Progenitor cell of endocrine pancreas (in vitro differentiated cells): Measurements from ENCODE around the gene PPFIA3. TPM values are rescaled to one million over a fixed set of nuclear protein-coding genes. Genes with fewer than 3 reads are reported as not detected.
"Not testable (repeated sequence)": the region's sequence is repeated elsewhere in the genome, so short reads cannot be mapped to it uniquely, and the experiment has no call there.

Experiments
- DNase-seq: peaks from one replicate; pipeline ENCODE4 v3.0.0; 2021; ENCODE audit warnings: low spot score; ENCODE audit not compliant: unreplicated experiment
- H3K27ac Mint-ChIP-seq: 2 replicates; pipeline ENCODE4 v1.8.0; 2021; ENCODE audit warnings: mild to moderate bottlenecking, moderate library complexity, mixed read lengths
- H3K27me3 Mint-ChIP-seq: 2 replicates; pipeline ENCODE4 v1.8.0; 2021; ENCODE audit warnings: mixed read lengths
- H3K36me3 Mint-ChIP-seq: 2 replicates; pipeline ENCODE4 v1.8.0; 2022; ENCODE audit warnings: mixed read lengths; ENCODE audit not compliant: insufficient read depth
- H3K4me1 Mint-ChIP-seq: 2 replicates; pipeline ENCODE4 v1.8.0; 2021; ENCODE audit warnings: low read depth, mixed read lengths
- H3K4me3 Mint-ChIP-seq: 2 replicates; pipeline ENCODE4 v1.8.0; 2021; ENCODE audit warnings: low read depth, mild to moderate bottlenecking, moderate library complexity, mixed read lengths
- H3K9me3 Mint-ChIP-seq: 2 replicates; pipeline ENCODE4 v1.8.0; 2021; ENCODE audit warnings: low read depth, mixed read lengths
- total RNA-seq: library from RNA; stranded (reverse); gene quantifications from 2 replicates; pipeline ENCODE4 v1.2.1, GENCODE V29; 2021
- TF ChIP-seq, protein P1 (sequence below): fragments of 200-600 bp; sonication (generic); IDR thresholded peaks from one replicate; pipeline ENCODE4 v1.5.0; 2021; ENCODE audit warnings: antibody characterized with exemption, mild to moderate bottlenecking; ENCODE audit not compliant: unreplicated experiment

The PPFIA3 gene
- total RNA-seq, 1 donor from 2014 or later = 6.7 TPM

DNA sequence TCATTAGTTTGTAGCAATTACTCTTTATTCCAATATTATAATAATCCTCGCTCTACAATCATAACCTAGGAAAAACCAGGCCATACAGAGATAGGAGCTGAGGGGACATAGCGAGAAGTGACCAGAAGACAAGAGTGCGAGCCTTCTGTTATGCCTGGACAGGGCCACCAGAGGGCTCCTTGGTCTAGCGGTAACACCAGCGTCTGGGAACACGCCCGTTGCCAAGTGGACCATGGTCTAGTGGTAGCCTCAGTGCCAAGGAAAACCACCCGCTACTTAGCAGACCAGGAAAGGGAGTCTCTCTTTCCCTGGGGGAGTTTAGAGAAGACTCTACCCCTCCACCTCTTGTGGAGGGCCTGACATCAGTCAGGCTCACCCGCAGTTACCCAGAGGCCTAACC is 44.5 kb upstream of the PPFIA3 start:
- not testable (repeated sequence) for H3K4me1 Mint-ChIP-seq, H3K36me3 Mint-ChIP-seq
- peaks cover 51% of the 10 kb centered on the region for H3K27me3 Mint-ChIP-seq

DNA sequence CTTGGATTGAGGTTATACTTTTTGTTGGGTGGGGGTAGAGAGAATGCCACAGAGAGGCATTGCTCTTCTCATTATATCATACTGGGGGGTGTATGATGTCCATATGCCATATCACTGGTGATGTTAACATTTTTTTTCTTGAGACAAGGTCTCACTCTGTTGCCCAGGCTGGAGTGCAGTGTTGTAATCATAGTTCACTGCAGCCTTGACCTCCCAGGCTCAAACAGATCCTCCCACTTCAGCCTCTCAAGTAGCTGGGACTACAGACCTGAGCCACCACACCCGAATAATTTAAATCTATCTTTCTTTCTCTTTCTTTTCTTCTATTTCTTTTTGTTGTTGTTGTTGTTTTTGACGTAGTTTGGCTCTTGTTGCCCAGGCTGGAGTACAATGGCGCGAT is 39.0 kb upstream of the PPFIA3 start:
- Mint-ChIP-seq H3K9me3 (no peaks in the 10 kb centered on the region), H3K4me3 (no peak overlapping the region), H3K36me3 (no peaks in the 10 kb centered on the region), H3K27ac (no peak overlapping the region), H3K27me3 (peaks cover 19% of the 10 kb centered on the region), H3K4me1 (peaks cover 1% of the 10 kb centered on the region)
- TF ChIP-seq, protein P1, sequence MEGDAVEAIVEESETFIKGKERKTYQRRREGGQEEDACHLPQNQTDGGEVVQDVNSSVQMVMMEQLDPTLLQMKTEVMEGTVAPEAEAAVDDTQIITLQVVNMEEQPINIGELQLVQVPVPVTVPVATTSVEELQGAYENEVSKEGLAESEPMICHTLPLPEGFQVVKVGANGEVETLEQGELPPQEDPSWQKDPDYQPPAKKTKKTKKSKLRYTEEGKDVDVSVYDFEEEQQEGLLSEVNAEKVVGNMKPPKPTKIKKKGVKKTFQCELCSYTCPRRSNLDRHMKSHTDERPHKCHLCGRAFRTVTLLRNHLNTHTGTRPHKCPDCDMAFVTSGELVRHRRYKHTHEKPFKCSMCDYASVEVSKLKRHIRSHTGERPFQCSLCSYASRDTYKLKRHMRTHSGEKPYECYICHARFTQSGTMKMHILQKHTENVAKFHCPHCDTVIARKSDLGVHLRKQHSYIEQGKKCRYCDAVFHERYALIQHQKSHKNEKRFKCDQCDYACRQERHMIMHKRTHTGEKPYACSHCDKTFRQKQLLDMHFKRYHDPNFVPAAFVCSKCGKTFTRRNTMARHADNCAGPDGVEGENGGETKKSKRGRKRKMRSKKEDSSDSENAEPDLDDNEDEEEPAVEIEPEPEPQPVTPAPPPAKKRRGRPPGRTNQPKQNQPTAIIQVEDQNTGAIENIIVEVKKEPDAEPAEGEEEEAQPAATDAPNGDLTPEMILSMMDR = no peak
- no peak for DNase-seq

More for the DNA sequence above, 44.5 kb upstream of the PPFIA3 start:
- not testable (repeated sequence) for H3K4me3 Mint-ChIP-seq, DNase-seq, H3K9me3 Mint-ChIP-seq, H3K27ac Mint-ChIP-seq
- TF ChIP-seq, protein P1 = peak; percentile 69

DNA sequence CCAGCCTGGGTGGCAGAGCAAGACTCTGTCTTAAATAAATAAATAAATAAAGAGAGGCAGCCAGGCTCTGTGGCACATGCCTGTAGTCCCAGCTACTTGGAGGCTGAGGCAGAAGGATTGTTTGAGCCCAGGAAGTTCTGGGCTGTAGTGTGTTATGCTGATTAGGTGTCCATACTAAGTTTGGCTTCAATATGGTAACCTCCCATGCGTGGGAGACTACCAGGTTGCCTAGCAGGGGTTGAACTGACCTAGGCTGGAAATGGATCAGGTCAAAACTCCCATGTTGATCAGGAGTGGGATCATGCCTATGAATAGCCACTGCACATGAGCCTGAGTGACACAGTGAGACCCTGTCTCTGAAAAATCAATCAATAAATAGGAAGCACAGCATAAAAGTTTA is 38.1 kb upstream of the PPFIA3 start:
- DNase-seq = no peak
- no peak overlapping the region for H3K4me3 Mint-ChIP-seq
- peaks cover 6% of the 10 kb centered on the region for H3K4me1 Mint-ChIP-seq
- H3K27ac Mint-ChIP-seq = peak overlapping the region; percentile 6
- H3K9me3 Mint-ChIP-seq = no peaks in the 10 kb centered on the region
- H3K36me3 Mint-ChIP-seq = no peaks in the 10 kb centered on the region
- TF ChIP-seq, protein P1 = no peak
- peaks cover 14% of the 10 kb centered on the region for H3K27me3 Mint-ChIP-seq

DNA sequence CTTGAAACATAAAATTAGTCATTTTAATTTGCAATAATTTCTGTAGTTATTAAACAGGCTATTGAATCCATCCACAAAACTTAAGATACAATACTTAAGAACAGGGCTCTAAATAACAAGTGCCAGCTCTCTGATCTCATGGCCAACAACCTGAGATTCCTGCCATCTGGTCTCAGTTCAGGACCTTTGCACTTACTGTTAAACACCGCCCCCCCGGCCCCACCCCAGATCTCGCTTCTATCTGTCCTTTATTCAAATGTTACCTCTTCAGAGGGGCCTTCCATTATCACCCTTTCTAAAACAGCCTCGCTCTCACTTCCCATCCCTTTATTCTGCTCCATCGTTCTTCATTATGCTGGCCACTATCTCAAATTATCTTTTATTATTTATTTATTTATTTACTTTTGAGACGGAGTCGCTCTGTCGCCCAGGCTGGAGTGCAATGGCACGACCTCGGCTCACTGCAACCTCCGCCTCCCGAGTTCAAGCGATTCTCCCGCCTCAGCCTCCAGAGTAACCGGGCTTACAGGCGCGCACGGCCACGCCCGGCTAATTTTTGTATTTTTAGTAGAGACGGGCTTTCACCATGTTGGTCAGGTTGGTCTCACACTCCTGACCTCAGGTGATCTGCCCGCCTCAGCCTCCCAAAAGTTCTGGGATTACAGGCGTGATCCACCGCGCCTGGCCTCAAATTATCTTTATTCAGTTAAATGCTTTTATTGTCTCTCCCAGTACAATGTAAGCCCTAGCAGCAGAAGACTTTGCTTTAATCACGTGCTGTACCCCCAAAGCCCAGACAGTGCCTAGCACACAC is 34.9 kb upstream of the PPFIA3 start:
- Mint-ChIP-seq H3K27me3 (peaks cover 10% of the 10 kb centered on the region), H3K4me1 (peaks cover 14% of the 10 kb centered on the region), H3K36me3 (peaks cover 9% of the 10 kb centered on the region), H3K9me3 (no peaks in the 10 kb centered on the region), H3K4me3 (peak overlapping the region; percentile 95), H3K27ac (peak overlapping the region; percentile 81)
- TF ChIP-seq, protein P1 = no peak
- no peak for DNase-seq

DNA sequence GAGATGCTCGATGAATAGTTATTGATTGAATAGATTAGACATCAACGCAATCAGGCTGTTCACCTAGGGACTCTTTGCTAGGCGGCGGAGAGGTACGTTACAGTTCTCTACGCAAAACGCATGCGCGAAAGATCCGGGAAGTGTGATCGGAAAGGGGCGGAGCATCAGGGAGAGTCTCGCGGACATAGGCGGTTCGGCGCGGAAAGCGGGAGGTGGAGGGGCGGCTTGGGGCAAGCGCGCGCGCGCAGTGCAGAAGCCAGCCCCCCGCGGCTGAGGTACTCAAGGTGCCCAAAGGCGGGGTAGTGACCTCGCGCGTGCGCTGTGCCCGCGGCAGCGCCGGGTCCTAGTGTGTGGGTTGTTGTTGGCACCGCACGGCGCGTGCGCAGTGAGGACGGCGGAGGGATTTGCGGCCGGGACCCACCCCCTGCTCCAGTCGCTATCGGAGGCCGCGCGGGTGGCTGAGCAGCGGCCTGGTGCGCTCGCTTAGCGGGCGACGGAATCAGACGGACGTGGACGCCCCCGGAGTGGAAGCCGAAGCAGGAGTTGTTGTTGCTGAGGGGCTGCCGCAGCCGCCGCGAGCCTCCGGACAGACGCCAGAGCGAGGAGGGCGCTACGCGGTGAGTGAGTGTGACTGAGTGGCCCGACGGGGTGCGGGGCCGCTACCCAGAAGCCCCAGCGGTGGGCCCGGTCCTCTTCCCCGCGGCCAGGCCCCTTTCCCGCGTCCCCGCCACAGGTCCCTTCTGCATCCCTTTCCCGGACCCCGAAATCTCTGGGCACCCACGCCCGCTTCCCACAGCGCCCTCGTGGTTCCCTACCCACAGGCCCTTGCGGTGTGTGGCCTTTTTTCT is 34.1 kb upstream of the PPFIA3 start, which contains the start of gene SNRNP70:
Gene SNRNP70 (plus strand): TSS at position 432 of the 848 bp plus-strand sequence. CDS start 964 bp downstream, outside the sequence.
- Mint-ChIP-seq H3K9me3 (no peaks in the 10 kb centered on the region), H3K27me3 (peaks cover 7% of the 10 kb centered on the region), H3K27ac (peak within 1 kb of the TSS; percentile 81), H3K4me3 (peak within 1 kb of the TSS; percentile 95), H3K4me1 (peaks cover 14% of the 10 kb centered on the region), H3K36me3 (peaks cover 11% of the 10 kb centered on the region)
- DNase-seq = peak; percentile 99
- TF ChIP-seq, protein P1 = no peak
